MCF 10A (cell line): ENCODE measurements around the gene TMSB10. TPM values are rescaled to one million over a fixed set of nuclear protein-coding genes. Genes with fewer than 3 reads are reported as not detected.
"Not testable (repeated sequence)": the region's sequence is repeated elsewhere in the genome, so short reads cannot be mapped to it uniquely, and the experiment has no call there.

Experiments used
- BruUV-seq: library from RNA; stranded (reverse); fragments of 400-500 nt; replicated peaks from 2 replicates; lab custom pipeline; 2021; lab: Mats Ljungman, UMichigan
- CTCF ChIA-PET: fragments of 300-600 bp; sonication (Branson Sonifier 250); formaldehyde crosslinking; extraction: SDS; loops from one replicate; lab custom pipeline; 2021; ENCODE audit warnings: antibody characterized with exemption, inconsistent platforms; lab: Yijun Ruan, JAX
- POLR2A ChIA-PET: fragments of 300-600, 350-650 bp; sonication (Branson Sonifier 250); formaldehyde crosslinking; extraction: SDS; loops from one replicate; lab custom pipeline; 2020; ENCODE audit warnings: antibody characterized with exemption, inconsistent platforms; lab: Yijun Ruan, JAX
- DNase-seq: peaks from one replicate; pipeline ENCODE4 v3.0.0-alpha.2; 2018; ENCODE audit not compliant: unreplicated experiment
- H3K27ac Mint-ChIP-seq: one replicate; pipeline ENCODE4 v1.8.0; 2022; ENCODE audit warnings: mild to moderate bottlenecking, low read depth, mixed read lengths; ENCODE audit not compliant: unreplicated experiment
- H3K27me3 Mint-ChIP-seq: one replicate; pipeline ENCODE4 v1.8.0; 2022; ENCODE audit warnings: mixed read lengths; ENCODE audit not compliant: insufficient read depth, unreplicated experiment
- H3K36me3 Mint-ChIP-seq: one replicate; pipeline ENCODE4 v1.8.0; 2022; ENCODE audit warnings: mild to moderate bottlenecking, moderate library complexity, mixed read lengths; ENCODE audit not compliant: insufficient read depth, unreplicated experiment
- H3K4me1 Mint-ChIP-seq: one replicate; pipeline ENCODE4 v1.8.0; 2022; ENCODE audit warnings: mixed read lengths; ENCODE audit not compliant: insufficient read depth, unreplicated experiment
- H3K4me3 Mint-ChIP-seq: one replicate; pipeline ENCODE4 v1.8.0; 2022; ENCODE audit warnings: mild to moderate bottlenecking, moderate library complexity, mixed read lengths; ENCODE audit not compliant: unreplicated experiment
- H3K9me3 Mint-ChIP-seq: one replicate; pipeline ENCODE4 v1.8.0; 2022; ENCODE audit warnings: mixed read lengths; ENCODE audit not compliant: unreplicated experiment
- intact Hi-C: fragments of 100-400 bp; cut with micrococcal nuclease; formaldehyde crosslinking; loops from 2 replicates; pipeline ENCODE4 v1.14.1; 2022
- total RNA-seq: library from RNA; stranded (reverse); gene quantifications from 2 replicates; pipeline ENCODE4 v1.2.3, GENCODE V29; 2022
- TF ChIP-seq, protein P1 (sequence below): fragments of 200-600 bp; IDR thresholded peaks from one replicate; pipeline ENCODE4 v1.8.0; 2022; ENCODE audit warnings: antibody characterized with exemption, mild to moderate bottlenecking; ENCODE audit not compliant: unreplicated experiment

The TMSB10 gene
- total RNA-seq, 1 experiment from 2014 or later = 3,349 TPM

DNA sequence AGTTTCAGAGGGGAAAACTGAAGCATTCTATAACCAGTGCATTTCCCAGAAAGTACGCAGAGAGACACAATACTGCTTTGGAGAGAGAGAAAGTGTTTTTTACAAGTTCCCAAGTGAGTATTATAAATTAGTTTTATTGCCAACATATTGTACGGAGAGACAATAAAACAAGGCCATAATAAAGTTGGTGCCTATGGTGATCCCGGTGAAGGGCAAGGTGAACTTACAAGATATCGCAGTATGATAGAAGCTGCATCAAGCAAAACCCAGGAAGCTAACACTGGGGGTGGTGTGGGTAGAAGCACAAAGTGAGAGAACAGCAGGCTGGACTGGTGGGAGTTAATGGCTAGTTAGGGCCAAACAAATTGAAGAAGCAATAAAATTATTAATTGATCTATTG, 7.5 kb downstream of the TMSB10 start:
- no peak overlapping the region for H3K27ac Mint-ChIP-seq
- H3K9me3 Mint-ChIP-seq = peaks cover 16% of the 10 kb centered on the region
- ChIA-PET CTCF (interaction anchor here (0.5 to 4.7 kb wide), 3 partner anchors 8 to 25 kb away, joined by 3 to 27 read pairs (median 4); no protein-coding TSS in a partner anchor), POLR2A (no interaction called here)
- no peak for DNase-seq
- no peak overlapping the region for H3K4me3 Mint-ChIP-seq
- H3K27me3 Mint-ChIP-seq = no peaks in the 10 kb centered on the region
- TF ChIP-seq, protein P1, sequence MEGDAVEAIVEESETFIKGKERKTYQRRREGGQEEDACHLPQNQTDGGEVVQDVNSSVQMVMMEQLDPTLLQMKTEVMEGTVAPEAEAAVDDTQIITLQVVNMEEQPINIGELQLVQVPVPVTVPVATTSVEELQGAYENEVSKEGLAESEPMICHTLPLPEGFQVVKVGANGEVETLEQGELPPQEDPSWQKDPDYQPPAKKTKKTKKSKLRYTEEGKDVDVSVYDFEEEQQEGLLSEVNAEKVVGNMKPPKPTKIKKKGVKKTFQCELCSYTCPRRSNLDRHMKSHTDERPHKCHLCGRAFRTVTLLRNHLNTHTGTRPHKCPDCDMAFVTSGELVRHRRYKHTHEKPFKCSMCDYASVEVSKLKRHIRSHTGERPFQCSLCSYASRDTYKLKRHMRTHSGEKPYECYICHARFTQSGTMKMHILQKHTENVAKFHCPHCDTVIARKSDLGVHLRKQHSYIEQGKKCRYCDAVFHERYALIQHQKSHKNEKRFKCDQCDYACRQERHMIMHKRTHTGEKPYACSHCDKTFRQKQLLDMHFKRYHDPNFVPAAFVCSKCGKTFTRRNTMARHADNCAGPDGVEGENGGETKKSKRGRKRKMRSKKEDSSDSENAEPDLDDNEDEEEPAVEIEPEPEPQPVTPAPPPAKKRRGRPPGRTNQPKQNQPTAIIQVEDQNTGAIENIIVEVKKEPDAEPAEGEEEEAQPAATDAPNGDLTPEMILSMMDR = no peak
- BruUV-seq = no TSS peak
- peaks cover 6% of the 10 kb centered on the region for H3K36me3 Mint-ChIP-seq
- H3K4me1 Mint-ChIP-seq = peaks cover 19% of the 10 kb centered on the region
- intact Hi-C loops = no loop called here

DNA sequence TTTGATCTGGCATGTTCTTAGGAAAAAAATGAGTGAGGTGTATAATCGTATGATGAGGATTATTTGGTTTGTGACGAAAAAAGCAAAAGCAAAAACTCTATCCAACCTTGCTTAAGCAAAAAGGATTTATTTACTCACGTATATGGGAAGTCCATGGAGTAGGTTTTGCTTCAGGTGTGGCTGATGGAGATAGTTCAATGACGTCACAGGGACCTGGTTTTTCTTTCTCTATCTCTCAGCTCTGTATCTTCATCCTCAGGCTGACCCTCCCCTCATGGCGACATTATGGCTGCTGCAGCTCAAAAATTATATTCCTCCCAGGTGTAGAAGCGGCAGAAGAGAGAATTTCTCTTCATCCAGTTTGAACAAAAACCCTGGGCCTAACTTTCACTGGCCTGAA, 8.9 kb downstream of the TMSB10 start:
- H3K4me3 Mint-ChIP-seq = no peak overlapping the region
- no TSS peak for BruUV-seq
- DNase-seq = no peak
- TF ChIP-seq, protein P1 = no peak
- H3K9me3 Mint-ChIP-seq = peaks cover 9% of the 10 kb centered on the region
- no peak overlapping the region for H3K27ac Mint-ChIP-seq
- peaks cover 9% of the 10 kb centered on the region for H3K4me1 Mint-ChIP-seq
- ChIA-PET POLR2A (no interaction called here), CTCF (interaction anchor here (4.7 kb wide), 1 partner anchor 11 kb away, joined by 27 read pairs; no protein-coding TSS in a partner anchor)
- no peaks in the 10 kb centered on the region for H3K36me3 Mint-ChIP-seq
- intact Hi-C loops = no loop called here
- H3K27me3 Mint-ChIP-seq = no peaks in the 10 kb centered on the region

DNA sequence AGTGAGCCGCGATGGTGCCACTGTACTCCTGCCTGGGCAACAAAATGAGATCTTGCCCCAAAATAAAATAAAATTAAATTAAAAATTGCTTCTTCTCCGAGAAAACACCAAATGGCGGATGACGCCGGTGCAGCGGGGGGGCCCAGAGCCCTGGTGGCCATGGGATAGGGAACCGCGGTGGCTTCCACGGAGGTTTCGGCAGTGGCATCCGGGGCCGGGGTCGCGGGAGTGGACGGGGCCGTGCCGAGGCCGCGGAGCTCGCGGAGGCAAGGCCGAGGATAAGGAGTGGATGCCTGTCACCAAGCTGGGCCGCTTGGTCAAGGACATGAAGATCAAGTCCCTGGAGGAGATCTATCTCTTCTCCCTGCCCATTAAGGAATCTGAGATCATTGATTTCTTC, 10.2 kb downstream of the TMSB10 start:
- H3K27me3 Mint-ChIP-seq, DNase-seq, BruUV-seq, H3K9me3 Mint-ChIP-seq, H3K27ac Mint-ChIP-seq, intact Hi-C loops, POLR2A ChIA-PET, H3K4me3 Mint-ChIP-seq, H3K36me3 Mint-ChIP-seq: not testable (repeated sequence)
- H3K4me1 Mint-ChIP-seq = peaks cover 16% of the 10 kb centered on the region
- CTCF ChIA-PET = interaction anchor here (1.9 kb wide), 1 partner anchor 10 kb away, joined by 12 read pairs; no protein-coding TSS in a partner anchor

DNA sequence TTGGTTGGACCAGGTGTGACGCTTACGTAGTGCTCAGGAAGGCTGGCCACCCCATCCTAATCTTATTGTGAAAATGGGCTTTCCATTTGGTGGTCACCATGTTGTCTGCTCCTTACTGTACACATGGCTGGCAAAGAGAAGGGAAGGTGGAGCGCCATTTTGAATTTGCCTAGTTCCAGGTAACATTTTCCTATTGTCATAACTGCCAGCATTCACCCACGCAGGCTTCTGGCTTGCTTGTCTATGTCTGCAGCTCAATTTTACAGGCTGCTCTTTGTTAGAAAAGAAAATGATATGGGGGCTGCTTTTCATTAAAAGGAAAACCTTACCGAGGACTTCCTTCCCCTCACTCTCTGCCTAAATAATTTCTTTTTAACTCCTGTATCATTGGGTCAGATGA, 12.4 kb downstream of the TMSB10 start:
- H3K9me3 Mint-ChIP-seq, H3K36me3 Mint-ChIP-seq, H3K27me3 Mint-ChIP-seq, H3K4me3 Mint-ChIP-seq, intact Hi-C loops, DNase-seq, BruUV-seq: not testable (repeated sequence)
- ChIA-PET POLR2A (interaction anchor here (0.6 to 7.4 kb wide), 3 partner anchors 7 to 137 kb away, joined by 3 to 189 read pairs (median 3); partner anchors contain the start of gene TMSB10), CTCF (interaction anchor here (0.7 to 4.0 kb wide), 4 partner anchors 8 to 107 kb away, joined by 3 to 36 read pairs (median 9); partner anchors contain the start of gene TMSB10)
- peaks cover 17% of the 10 kb centered on the region for H3K4me1 Mint-ChIP-seq
- peak overlapping the region; percentile 100 for H3K27ac Mint-ChIP-seq

DNA sequence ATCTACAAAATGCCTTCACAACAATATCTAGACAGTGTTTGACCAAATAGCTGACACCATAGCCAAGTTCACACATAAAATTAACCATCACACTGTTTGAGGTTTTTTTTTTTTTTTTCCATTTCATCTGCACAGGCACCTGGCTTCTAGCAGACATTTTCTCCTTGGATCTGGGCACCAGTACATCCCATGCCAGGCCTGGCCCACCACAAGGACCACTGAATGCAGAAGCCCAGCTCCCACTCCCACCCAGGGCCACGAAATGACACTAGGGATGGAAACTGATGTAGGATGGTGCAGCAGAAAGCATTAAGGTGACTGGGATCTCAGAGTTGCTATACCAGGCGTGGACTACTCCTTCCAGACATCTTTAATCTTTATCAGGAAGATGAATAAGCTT, 13.0 kb downstream of the TMSB10 start:
- no TSS peak for BruUV-seq
- no peaks in the 10 kb centered on the region for H3K27me3 Mint-ChIP-seq
- intact Hi-C loops = no loop called here
- TF ChIP-seq, protein P1 = no peak
- H3K9me3 Mint-ChIP-seq = no peaks in the 10 kb centered on the region
- DNase-seq = no peak
- peaks cover 17% of the 10 kb centered on the region for H3K4me1 Mint-ChIP-seq
- no peak overlapping the region for H3K4me3 Mint-ChIP-seq
- ChIA-PET POLR2A (interaction anchor here (0.6 to 7.4 kb wide), 7 partner anchors 13 to 137 kb away, joined by 3 to 189 read pairs (median 12); partner anchors contain the start of gene TMSB10), CTCF (interaction anchor here (0.9 to 4.0 kb wide), 3 partner anchors 11 to 382 kb away, joined by 5 to 36 read pairs (median 6); partner anchors contain the start of gene TMSB10)
- H3K36me3 Mint-ChIP-seq = no peaks in the 10 kb centered on the region
- H3K27ac Mint-ChIP-seq = peak overlapping the region; percentile 100
